BJ (cell line): ENCODE measurements around the gene CLEC2A. TPM values are rescaled to one million over a fixed set of nuclear protein-coding genes. Genes with fewer than 3 reads are reported as not detected.
"Not testable (repeated sequence)": the region's sequence is repeated elsewhere in the genome, so short reads cannot be mapped to it uniquely, and the experiment has no call there.

ENCODE experiments used
- CTCF ChIA-PET: fragments of 350-600 bp; formaldehyde crosslinking; extraction: SDS; loops from one replicate; lab custom pipeline; 2021; ENCODE audit warnings: antibody characterized with exemption, inconsistent platforms; lab: Yijun Ruan, JAX
- POLR2A ChIA-PET: fragments of 300-600 bp; sonication (Branson Sonifier 250); formaldehyde crosslinking; extraction: SDS; loops from one replicate; lab custom pipeline; 2021; ENCODE audit warnings: antibody characterized with exemption; lab: Charles Lee
- DNase-seq: peaks from one replicate; pipeline ENCODE4 v3.0.0-alpha.2; 2011; ENCODE audit warnings: low read depth
- H3K27me3 ChIP-seq: 2 replicates; pipeline ENCODE4 v1.6.0; 2011; ENCODE audit warnings: low read length; ENCODE audit not compliant: control insufficient read depth, insufficient read depth
- H3K36me3 ChIP-seq: 2 replicates; pipeline ENCODE4 v1.5.1; 2011; ENCODE audit warnings: low read length; ENCODE audit not compliant: control insufficient read depth, insufficient read depth
- H3K4me3 ChIP-seq: 2 replicates; pipeline ENCODE4 v1.5.1; 2011; ENCODE audit warnings: low read depth, mild to moderate bottlenecking, control low read depth, low read length
- CTCF ChIP-seq: IDR thresholded peaks from 2 replicates; pipeline ENCODE4 v1.5.1; 2011; ENCODE audit warnings: low read depth, mild to moderate bottlenecking, control low read depth, inconsistent platforms, low read length, moderate library complexity; ENCODE audit not compliant: insufficient read depth
- polyA minus RNA-seq: library from RNA; depleted of rRNA, polyadenylated mRNA; stranded (reverse); fragments of >200 nt; gene quantifications from 2 replicates; pipeline ENCODE4 v1.2.3, GENCODE V29; 2011; rRNA and poly(A)+ RNA removed
- polyA plus RNA-seq: library from polyadenylated mRNA; depleted of rRNA; stranded (reverse); fragments of >200 nt; gene quantifications from 2 replicates; pipeline ENCODE4 v1.2.3, GENCODE V29; 2011; rRNA removed

The CLEC2A gene
- not detected in 2 replicates for polyA plus RNA-seq
- polyA minus RNA-seq, result not detected in 2 replicates

- POLR2A ChIA-PET, result no interaction called here
- Histone ChIP-seq H3K27me3 (no peaks in the 10 kb centered on the region), H3K4me3 (no peak within 1 kb of the TSS), H3K36me3 (no peaks in the 10 kb centered on the region)
- no peak for DNase-seq
- TF ChIP-seq CTCF, result no peak
- CTCF ChIA-PET, result interaction anchor here (0.8 to 1.6 kb wide), 3 partner anchors 180 to 183 kb away, joined by 3 to 7 read pairs (median 3); no protein-coding TSS in a partner anchor
These were observed at the start of gene CLEC2A for GRCh38 chr12:9932270-9932669. CLEC2A (minus strand) TSS chr12:9932370; CDS start chr12:9932329, 41 bp downstream.

GRCh38 chr12:9980126-9980525, 48.0 kb upstream of the CLEC2A start:
- TF ChIP-seq CTCF, result no peak
- POLR2A ChIA-PET, result no interaction called here
- Histone ChIP-seq H3K4me3 (no peak overlapping the region), H3K27me3 (no peaks in the 10 kb centered on the region; the same call in 1 of the 2 replicates), H3K36me3 (no peaks in the 10 kb centered on the region)
- CTCF ChIA-PET, result no interaction called here
- DNase-seq, result no peak

- CTCF ChIA-PET, result interaction anchor here (0.6 to 0.8 kb wide), 4 partner anchors 235 to 1508 kb away, joined by 3 to 5 read pairs (median 4); no protein-coding TSS in a partner anchor
These were observed 45.7 kb upstream of the CLEC2A start for GRCh38 chr12:9977916-9978315.

GRCh38 chr12:9976626-9977025, 44.5 kb upstream of the CLEC2A start:
- H3K27me3 ChIP-seq, H3K4me3 ChIP-seq, H3K36me3 ChIP-seq, POLR2A ChIA-PET, DNase-seq: not testable (repeated sequence)
- CTCF ChIA-PET, result interaction anchor here (1.0 kb wide), 1 partner anchor 226 kb away, joined by 3 read pairs; no protein-coding TSS in a partner anchor

More at GRCh38 chr12:9977916-9978315, 45.7 kb upstream of the CLEC2A start:
- no peak overlapping the region for H3K4me3 ChIP-seq
- DNase-seq, result no peak
- no peak for TF ChIP-seq CTCF
- no peaks in the 10 kb centered on the region for H3K36me3 ChIP-seq
- POLR2A ChIA-PET, result no interaction called here
- H3K27me3 ChIP-seq, result peaks cover 2% of the 10 kb centered on the region; the same call in 1 of the 2 replicates

GRCh38 chr12:9975614-9976013, 43.4 kb upstream of the CLEC2A start:
- H3K27me3 ChIP-seq, result peaks cover 2% of the 10 kb centered on the region; the same call in 1 of the 2 replicates
- ChIA-PET CTCF (interaction anchor here (1.0 kb wide), 1 partner anchor 225 kb away, joined by 3 read pairs; no protein-coding TSS in a partner anchor), POLR2A (no interaction called here)
- DNase-seq, result no peak
- H3K36me3 ChIP-seq, result no peaks in the 10 kb centered on the region
- no peak for TF ChIP-seq CTCF
- no peak overlapping the region for H3K4me3 ChIP-seq

- H3K27me3 ChIP-seq, CTCF ChIA-PET, POLR2A ChIA-PET, H3K36me3 ChIP-seq, DNase-seq, H3K4me3 ChIP-seq: not testable (repeated sequence)
These were observed 42.6 kb upstream of the CLEC2A start for GRCh38 chr12:9974731-9975130.
